ENCODE data around the gene CELSR3. TPM values are rescaled to one million over a fixed set of nuclear protein-coding genes. Genes with fewer than 3 reads are reported as not detected.

The CELSR3 gene, protein sequence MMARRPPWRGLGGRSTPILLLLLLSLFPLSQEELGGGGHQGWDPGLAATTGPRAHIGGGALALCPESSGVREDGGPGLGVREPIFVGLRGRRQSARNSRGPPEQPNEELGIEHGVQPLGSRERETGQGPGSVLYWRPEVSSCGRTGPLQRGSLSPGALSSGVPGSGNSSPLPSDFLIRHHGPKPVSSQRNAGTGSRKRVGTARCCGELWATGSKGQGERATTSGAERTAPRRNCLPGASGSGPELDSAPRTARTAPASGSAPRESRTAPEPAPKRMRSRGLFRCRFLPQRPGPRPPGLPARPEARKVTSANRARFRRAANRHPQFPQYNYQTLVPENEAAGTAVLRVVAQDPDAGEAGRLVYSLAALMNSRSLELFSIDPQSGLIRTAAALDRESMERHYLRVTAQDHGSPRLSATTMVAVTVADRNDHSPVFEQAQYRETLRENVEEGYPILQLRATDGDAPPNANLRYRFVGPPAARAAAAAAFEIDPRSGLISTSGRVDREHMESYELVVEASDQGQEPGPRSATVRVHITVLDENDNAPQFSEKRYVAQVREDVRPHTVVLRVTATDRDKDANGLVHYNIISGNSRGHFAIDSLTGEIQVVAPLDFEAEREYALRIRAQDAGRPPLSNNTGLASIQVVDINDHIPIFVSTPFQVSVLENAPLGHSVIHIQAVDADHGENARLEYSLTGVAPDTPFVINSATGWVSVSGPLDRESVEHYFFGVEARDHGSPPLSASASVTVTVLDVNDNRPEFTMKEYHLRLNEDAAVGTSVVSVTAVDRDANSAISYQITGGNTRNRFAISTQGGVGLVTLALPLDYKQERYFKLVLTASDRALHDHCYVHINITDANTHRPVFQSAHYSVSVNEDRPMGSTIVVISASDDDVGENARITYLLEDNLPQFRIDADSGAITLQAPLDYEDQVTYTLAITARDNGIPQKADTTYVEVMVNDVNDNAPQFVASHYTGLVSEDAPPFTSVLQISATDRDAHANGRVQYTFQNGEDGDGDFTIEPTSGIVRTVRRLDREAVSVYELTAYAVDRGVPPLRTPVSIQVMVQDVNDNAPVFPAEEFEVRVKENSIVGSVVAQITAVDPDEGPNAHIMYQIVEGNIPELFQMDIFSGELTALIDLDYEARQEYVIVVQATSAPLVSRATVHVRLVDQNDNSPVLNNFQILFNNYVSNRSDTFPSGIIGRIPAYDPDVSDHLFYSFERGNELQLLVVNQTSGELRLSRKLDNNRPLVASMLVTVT (N-terminal part only)
- 10 to 100 TPM; 19.3 TPM for total RNA-seq
- 0.41 TPM for polyA plus RNA-seq

DNA sequence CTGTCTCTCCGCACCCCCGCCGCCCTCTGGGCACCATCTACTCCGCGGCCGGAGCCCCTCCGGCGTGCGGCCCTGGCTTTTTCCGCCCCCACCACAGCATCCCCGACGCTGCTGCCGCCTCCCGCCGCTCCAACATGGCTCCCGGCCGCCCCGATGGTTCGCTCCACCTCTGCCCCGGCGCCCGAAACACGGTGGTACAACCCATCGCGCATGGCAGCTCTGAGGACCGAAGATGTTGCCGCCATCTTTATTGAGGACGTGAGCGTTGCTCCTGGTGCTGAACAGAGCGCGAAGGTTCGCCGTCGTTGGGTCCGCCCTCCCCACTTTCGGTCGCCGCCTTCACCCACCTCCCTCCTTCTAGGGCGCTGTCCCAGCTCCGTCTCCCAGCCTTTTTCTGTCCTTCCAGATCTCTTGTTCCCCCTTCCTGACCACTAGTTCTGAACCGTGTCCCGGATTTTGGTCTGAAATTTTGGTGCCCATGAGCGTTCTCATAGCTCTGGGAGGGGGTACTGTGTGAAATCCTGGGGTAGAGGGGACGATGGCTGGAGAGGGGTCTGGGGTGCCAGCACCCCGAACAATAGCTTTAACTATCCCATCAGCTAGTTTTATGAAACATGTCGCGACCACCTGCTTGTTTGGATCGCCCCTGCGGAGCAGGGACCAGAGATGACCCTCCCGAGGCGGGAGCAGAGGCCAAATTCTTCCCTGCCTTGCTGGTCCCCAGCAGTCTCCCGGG lies at the start of gene CELSR3:
Gene CELSR3, minus strand, starts transcription at position 134 of the 736 bp plus-strand sequence. CDS start 252 bp downstream, outside the sequence.
- peak within 1 kb of the TSS; percentile 78 to 90 (median 84) for H3K4me3 Mint-ChIP-seq
- H3K27me3 Mint-ChIP-seq = peaks cover 8 to 22% of the 10 kb centered on the region in 2 donors
- peak in 4 of 5 donors; percentile 42 to 73 (median 58) for DNase-seq
- no peaks in the 10 kb centered on the region for H3K36me3 ChIP-seq (ENCODE audit: insufficient read depth, low read length)
- peak within 1 kb of the TSS in 2 of 8 donors; percentile 61 to 87 for H3K27ac Mint-ChIP-seq
- H3K27me3 ChIP-seq (ENCODE audit: insufficient read depth, low read length, poor library complexity, severe bottlenecking) = peaks cover 14% of the 10 kb centered on the region
- POLR2A ChIA-PET = interaction anchor here (0.9 kb wide), 1 partner anchor 150 kb away, joined by 3 read pairs; no protein-coding TSS in a partner anchor
- H3K27ac ChIP-seq (ENCODE audit: low read depth, low read length) = peak within 1 kb of the TSS; percentile 73
- peaks cover 15 to 31% (median 16%) of the 10 kb centered on the region in 3 donors for H3K4me1 Mint-ChIP-seq
- H3K36me3 Mint-ChIP-seq = peaks cover 0 to 1% (median 0%) of the 10 kb centered on the region in 3 donors
- no peaks in the 10 kb centered on the region for H3K9me3 ChIP-seq (ENCODE audit: low read length)
- H3K9me3 Mint-ChIP-seq = peaks cover 0 to 1% (median 0%) of the 10 kb centered on the region in 5 donors
- H3K4me1 ChIP-seq (ENCODE audit: insufficient read depth, low read length) = peaks cover 26% of the 10 kb centered on the region
- CTCF ChIA-PET = interaction anchor here (1.2 kb wide), 1 partner anchor 22 kb away, joined by 3 read pairs; no protein-coding TSS in a partner anchor
- peak within 1 kb of the TSS; percentile 74 for H3K4me3 ChIP-seq (ENCODE audit: low read length)

DNA sequence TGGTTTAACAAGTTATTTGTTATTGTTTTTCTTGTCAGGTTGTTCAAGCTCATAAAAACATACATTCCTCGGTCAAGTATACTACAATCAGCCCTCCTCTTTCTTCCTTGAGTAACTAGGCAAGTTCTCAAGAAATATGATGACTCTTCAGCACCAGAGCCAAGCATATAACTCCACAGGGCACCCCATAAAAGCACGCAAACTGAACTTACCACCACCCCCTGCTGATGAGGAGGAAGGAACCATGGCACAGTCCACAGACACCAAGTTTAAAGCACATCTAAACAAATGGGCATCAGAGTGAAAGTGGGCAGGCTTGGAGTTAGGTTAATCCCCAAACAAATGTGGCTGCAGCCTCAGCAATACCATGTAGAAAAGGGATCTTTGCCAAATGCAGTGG lies 49.0 kb upstream of the CELSR3 start:
- Histone ChIP-seq H3K27ac (ENCODE audit: low read depth, low read length) (no peak overlapping the region), H3K4me1 (ENCODE audit: insufficient read depth, low read length) (peaks cover 50% of the 10 kb centered on the region), H3K4me3 (ENCODE audit: low read length) (no peak overlapping the region), H3K9me3 (ENCODE audit: low read length) (no peaks in the 10 kb centered on the region), H3K36me3 (ENCODE audit: insufficient read depth, low read length) (peaks cover 27% of the 10 kb centered on the region), H3K27me3 (ENCODE audit: insufficient read depth, low read length, poor library complexity, severe bottlenecking) (no peaks in the 10 kb centered on the region)
- ChIA-PET POLR2A (no interaction called here), CTCF (interaction anchor here (0.7 kb wide), 1 partner anchor 690 kb away, joined by 3 read pairs; no protein-coding TSS in a partner anchor)
- no peaks in the 10 kb centered on the region for H3K27me3 Mint-ChIP-seq
- no peaks in the 10 kb centered on the region for H3K9me3 Mint-ChIP-seq
- peaks cover 8 to 76% (median 10%) of the 10 kb centered on the region in 3 donors for H3K36me3 Mint-ChIP-seq
- peak overlapping the region in 6 of 7 donors; percentile 11 to 69 (median 36) for H3K4me3 Mint-ChIP-seq
- H3K4me1 Mint-ChIP-seq = peaks cover 64 to 88% (median 75%) of the 10 kb centered on the region in 3 donors
- DNase-seq = no peak
- peak overlapping the region in 6 of 8 donors; percentile 41 to 66 (median 58) for H3K27ac Mint-ChIP-seq

DNA sequence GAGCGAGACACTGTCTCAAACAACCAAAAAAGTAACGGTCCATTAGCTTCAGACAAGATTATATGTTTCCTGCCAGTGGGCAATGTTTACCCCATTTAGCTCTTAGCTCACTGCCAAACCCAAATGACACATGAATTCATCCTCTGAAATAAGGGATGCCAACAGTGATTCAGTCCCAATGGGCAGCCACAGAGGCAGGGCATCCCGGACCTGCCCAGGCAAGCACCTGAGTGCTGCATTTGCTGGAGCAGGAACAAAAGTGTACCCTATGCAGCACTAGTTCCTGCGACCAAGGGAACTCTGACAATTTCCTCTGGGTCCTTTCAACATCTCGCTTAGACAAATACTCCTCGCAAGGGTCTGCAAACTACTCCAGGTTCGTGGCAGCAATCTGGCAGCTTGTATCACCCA lies 46.4 kb upstream of the CELSR3 start:
- DNase-seq = no peak
- Histone ChIP-seq H3K36me3 (ENCODE audit: insufficient read depth, low read length) (peaks cover 27% of the 10 kb centered on the region), H3K9me3 (ENCODE audit: low read length) (no peaks in the 10 kb centered on the region), H3K27ac (ENCODE audit: low read depth, low read length) (no peak overlapping the region), H3K4me1 (ENCODE audit: insufficient read depth, low read length) (peaks cover 39% of the 10 kb centered on the region), H3K27me3 (ENCODE audit: insufficient read depth, low read length, poor library complexity, severe bottlenecking) (no peaks in the 10 kb centered on the region), H3K4me3 (ENCODE audit: low read length) (no peak overlapping the region)
- Mint-ChIP-seq H3K4me3 (peak overlapping the region in 4 of 7 donors; percentile 32 to 47 (median 41)), H3K36me3 (peaks cover 0 to 65% (median 12%) of the 10 kb centered on the region in 3 donors), H3K9me3 (no peaks in the 10 kb centered on the region), H3K27ac (peak overlapping the region in 6 of 8 donors; percentile 39 to 90 (median 66)), H3K4me1 (peaks cover 51 to 77% (median 64%) of the 10 kb centered on the region in 3 donors), H3K27me3 (no peaks in the 10 kb centered on the region)
- CTCF ChIA-PET = interaction anchor here (1.5 to 2.2 kb wide), 2 partner anchors 10 to 23 kb away, joined by 3 to 6 read pairs; partner anchors contain the start of gene NCKIPSD
- POLR2A ChIA-PET = no interaction called here

DNA sequence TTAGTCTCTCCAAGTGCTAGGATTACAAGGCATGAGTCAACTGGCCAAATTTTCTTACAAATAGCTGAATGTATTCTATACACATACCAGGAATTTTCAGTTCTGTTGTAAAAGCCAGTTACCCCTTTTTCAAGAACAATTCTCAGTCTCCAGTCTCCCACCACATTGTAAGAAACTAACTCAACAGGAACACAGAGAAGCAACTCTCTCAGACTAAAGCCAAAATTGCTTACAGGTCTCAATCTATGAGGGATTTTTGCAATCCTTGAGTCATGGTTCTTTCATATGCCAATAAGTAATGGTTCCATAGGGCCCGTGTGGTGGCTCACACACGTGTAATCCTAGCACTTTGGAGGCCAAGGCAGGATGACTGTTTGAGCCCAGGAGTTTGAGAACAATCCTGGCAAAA lies 45.8 kb upstream of the CELSR3 start:
- Histone ChIP-seq H3K4me1 (ENCODE audit: insufficient read depth, low read length) (peaks cover 37% of the 10 kb centered on the region), H3K36me3 (ENCODE audit: insufficient read depth, low read length) (peaks cover 27% of the 10 kb centered on the region), H3K27me3 (ENCODE audit: insufficient read depth, low read length, poor library complexity, severe bottlenecking) (no peaks in the 10 kb centered on the region), H3K4me3 (ENCODE audit: low read length) (no peak overlapping the region), H3K27ac (ENCODE audit: low read depth, low read length) (no peak overlapping the region), H3K9me3 (ENCODE audit: low read length) (no peaks in the 10 kb centered on the region)
- Mint-ChIP-seq H3K36me3 (peaks cover 0 to 64% (median 12%) of the 10 kb centered on the region in 3 donors), H3K27me3 (no peaks in the 10 kb centered on the region), H3K4me3 (peak overlapping the region in 4 of 7 donors; percentile 13 to 47 (median 31)), H3K9me3 (no peaks in the 10 kb centered on the region), H3K27ac (peak overlapping the region in 6 of 8 donors; percentile 33 to 90 (median 52)), H3K4me1 (peaks cover 52 to 77% (median 64%) of the 10 kb centered on the region in 3 donors)
- ChIA-PET POLR2A (no interaction called here), CTCF (interaction anchor here (2.2 kb wide), 1 partner anchor 22 kb away, joined by 6 read pairs; the partner anchor contains the start of gene NCKIPSD)
- no peak for DNase-seq

DNA sequence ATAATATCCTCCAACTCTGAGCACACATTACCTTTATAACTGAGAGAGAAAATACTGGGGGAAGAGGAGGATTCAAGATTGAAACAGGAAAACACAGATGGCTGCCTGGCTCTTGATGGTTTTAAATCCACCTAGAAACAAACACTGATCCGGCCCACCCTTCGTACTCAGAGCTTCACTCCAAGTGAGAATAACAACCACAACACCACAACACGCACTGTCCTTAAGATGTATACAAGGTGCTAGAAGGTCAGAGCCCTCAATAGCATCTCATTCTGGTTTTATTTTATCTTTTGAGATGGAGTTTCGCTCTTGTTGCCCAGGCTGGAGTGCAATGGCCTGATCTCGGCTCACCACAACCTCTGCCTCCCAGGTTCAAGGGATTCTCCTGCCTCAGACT lies 44.5 kb upstream of the CELSR3 start:
- H3K9me3 ChIP-seq (ENCODE audit: low read length) = no peaks in the 10 kb centered on the region
- H3K4me3 ChIP-seq (ENCODE audit: low read length) = no peak overlapping the region
- DNase-seq = no peak
- Mint-ChIP-seq H3K9me3 (no peaks in the 10 kb centered on the region), H3K36me3 (peaks cover 0 to 66% (median 15%) of the 10 kb centered on the region in 3 donors), H3K4me3 (peak overlapping the region in 4 of 7 donors; percentile 4 to 57 (median 8)), H3K4me1 (peaks cover 56 to 78% (median 68%) of the 10 kb centered on the region in 3 donors), H3K27me3 (no peaks in the 10 kb centered on the region), H3K27ac (peak overlapping the region in 4 of 8 donors; percentile 26 to 64 (median 36))
- no peak overlapping the region for H3K27ac ChIP-seq (ENCODE audit: low read depth, low read length)
- CTCF ChIA-PET = interaction anchor here (1.2 kb wide), 1 partner anchor 33 kb away, joined by 3 read pairs; no protein-coding TSS in a partner anchor
- H3K36me3 ChIP-seq (ENCODE audit: insufficient read depth, low read length) = peaks cover 27% of the 10 kb centered on the region
- peaks cover 32% of the 10 kb centered on the region for H3K4me1 ChIP-seq (ENCODE audit: insufficient read depth, low read length)
- POLR2A ChIA-PET = no interaction called here
- no peaks in the 10 kb centered on the region for H3K27me3 ChIP-seq (ENCODE audit: insufficient read depth, low read length, poor library complexity, severe bottlenecking)

DNA sequence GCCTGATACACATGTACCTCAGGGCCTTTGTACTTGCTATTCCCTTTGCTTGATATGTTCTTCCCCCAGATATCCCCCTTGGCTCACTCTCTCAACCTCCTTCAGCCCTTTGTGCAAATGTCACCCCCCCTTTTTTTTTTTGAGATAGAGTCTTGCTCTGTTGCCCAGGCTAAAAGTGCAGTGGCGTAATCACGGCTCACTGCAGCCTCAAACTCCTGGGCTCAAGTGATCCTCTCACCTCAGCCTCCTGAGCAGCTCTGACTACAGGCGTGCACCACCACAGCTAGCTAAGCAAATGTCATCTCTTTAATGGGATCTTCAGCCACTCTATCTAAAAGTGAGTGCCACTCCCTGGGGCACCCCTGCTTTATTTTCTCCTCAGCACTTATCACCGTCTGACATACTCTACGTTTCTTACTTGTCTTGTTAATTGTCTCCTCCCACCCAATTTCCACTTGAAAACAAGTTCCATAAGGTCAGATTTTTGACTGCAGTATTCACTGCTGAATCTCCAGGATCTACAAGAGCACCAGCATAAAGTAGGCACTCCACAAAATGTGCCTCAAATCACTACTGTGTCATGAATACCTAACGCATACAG lies 39.7 kb upstream of the CELSR3 start:
- H3K36me3 Mint-ChIP-seq = peaks cover 0 to 57% (median 7%) of the 10 kb centered on the region in 3 donors
- Histone ChIP-seq H3K27ac (ENCODE audit: low read depth, low read length) (no peak overlapping the region), H3K36me3 (ENCODE audit: insufficient read depth, low read length) (peaks cover 9% of the 10 kb centered on the region), H3K27me3 (ENCODE audit: insufficient read depth, low read length, poor library complexity, severe bottlenecking) (no peaks in the 10 kb centered on the region), H3K4me3 (ENCODE audit: low read length) (no peak overlapping the region), H3K9me3 (ENCODE audit: low read length) (no peaks in the 10 kb centered on the region), H3K4me1 (ENCODE audit: insufficient read depth, low read length) (peaks cover 23% of the 10 kb centered on the region)
- H3K4me1 Mint-ChIP-seq = peaks cover 37 to 61% (median 54%) of the 10 kb centered on the region in 3 donors
- no peaks in the 10 kb centered on the region for H3K9me3 Mint-ChIP-seq
- H3K27ac Mint-ChIP-seq = peak overlapping the region in 7 of 8 donors; percentile 2 to 91 (median 61)
- H3K27me3 Mint-ChIP-seq = no peaks in the 10 kb centered on the region
- no peak for DNase-seq
- POLR2A ChIA-PET = no interaction called here
- CTCF ChIA-PET = no interaction called here
- peak overlapping the region in 5 of 7 donors; percentile 3 to 79 (median 13) for H3K4me3 Mint-ChIP-seq
